ENCODE measurements around the gene ST8SIA4.

ST8SIA4 gene, protein sequence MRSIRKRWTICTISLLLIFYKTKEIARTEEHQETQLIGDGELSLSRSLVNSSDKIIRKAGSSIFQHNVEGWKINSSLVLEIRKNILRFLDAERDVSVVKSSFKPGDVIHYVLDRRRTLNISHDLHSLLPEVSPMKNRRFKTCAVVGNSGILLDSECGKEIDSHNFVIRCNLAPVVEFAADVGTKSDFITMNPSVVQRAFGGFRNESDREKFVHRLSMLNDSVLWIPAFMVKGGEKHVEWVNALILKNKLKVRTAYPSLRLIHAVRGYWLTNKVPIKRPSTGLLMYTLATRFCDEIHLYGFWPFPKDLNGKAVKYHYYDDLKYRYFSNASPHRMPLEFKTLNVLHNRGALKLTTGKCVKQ

GRCh38 chr5:100903039-100903887 lies at the start of gene ST8SIA4:
Gene ST8SIA4 (minus strand): TSS chr5:100903282. CDS start chr5:100902955, 327 bp downstream.
- DNase-seq (ENCODE audit: low read depth): peak; percentile 84

DNA sequence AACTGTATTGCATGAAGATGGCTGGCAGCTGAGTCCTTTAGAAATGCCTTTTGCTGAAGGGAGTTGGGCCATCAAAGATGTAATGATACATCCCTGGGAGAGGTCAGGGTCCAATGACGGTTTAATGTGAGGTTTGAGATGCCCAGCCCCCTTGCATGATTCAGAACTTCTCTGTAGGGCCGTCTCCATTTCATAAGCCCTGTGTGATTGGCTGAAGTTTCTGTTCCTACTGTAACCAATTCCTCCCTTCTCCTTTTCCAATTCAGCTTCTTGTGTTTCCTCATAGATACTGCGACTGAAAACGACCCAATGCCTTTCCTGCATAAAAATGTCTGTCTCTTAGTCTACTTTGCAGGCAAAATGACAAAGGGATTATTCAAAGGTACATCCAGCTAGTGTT lies 47.9 kb upstream of the ST8SIA4 start:
- DNase-seq (ENCODE audit: low read depth): peak; percentile 20

GRCh38 chr5:100913298-100913697 lies 10.2 kb upstream of the ST8SIA4 start:
- no peak for DNase-seq (ENCODE audit: low read depth)

- no peak for DNase-seq (ENCODE audit: low read depth)
These were observed 6.0 kb upstream of the ST8SIA4 start for GRCh38 chr5:100909034-100909433.

GRCh38 chr5:100905259-100905914 lies 2.3 kb upstream of the ST8SIA4 start:
- peak; percentile 5 for DNase-seq (ENCODE audit: low read depth)

DNA sequence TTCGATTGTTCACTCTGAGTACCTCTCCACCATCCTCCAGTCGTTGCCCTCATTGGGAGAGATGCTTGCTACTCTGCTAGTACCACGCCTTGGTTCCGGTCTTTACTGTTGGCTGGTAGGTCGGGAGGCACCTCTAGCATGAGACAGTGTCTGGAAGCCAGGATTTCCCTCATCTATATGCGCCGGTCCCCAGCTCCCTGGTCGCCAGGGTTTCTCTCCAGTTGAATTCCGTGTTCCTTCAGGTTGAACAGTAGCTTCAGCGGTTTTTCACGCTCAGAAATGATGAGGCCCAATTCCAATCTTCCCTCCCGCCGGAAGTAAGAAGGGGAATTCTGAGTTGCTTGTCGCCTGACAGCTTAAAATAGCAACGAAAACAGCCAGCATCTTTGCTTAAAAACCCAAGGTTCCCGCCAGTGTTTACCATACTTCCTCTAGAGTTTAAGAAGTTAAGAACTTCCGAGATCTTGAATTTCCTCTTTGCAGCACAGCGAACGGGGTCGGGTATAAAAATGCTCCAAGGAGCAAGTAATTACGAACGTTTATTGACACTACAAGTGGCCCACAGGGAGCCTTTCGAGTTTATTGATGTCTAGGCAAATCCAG lies 1.3 kb upstream of the ST8SIA4 start:
- DNase-seq (ENCODE audit: low read depth): peak; percentile 28

GRCh38 chr5:100902440-100903038 lies 543 bp downstream of the ST8SIA4 start:
- peak; percentile 34 for DNase-seq (ENCODE audit: low read depth)

DNA sequence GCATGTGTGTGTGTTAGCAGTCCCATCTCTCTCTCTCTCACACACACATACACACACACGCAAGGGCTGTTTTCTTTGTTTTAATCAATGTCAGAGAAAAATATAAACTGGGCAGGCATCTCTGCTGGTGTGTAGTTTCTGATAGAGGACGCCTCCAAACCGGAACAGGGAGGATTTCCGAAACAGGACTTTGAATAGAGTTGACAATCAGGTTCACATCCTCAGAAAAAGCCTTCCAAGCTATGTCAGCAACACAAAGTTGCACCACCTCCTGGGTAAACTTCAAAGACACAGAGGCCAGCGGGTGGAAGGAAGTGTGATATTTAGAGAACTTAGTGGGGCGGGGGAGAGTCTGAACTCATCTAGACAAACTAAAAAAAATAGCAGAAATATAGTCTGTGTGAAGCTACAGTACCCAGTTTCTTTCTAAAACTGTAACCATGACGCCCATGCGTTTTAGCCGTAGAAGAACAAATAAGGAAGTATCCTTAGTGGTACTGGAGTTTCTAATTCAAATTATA lies 1.2 kb downstream of the ST8SIA4 start:
- peak; percentile 45 for DNase-seq (ENCODE audit: low read depth)

DNA sequence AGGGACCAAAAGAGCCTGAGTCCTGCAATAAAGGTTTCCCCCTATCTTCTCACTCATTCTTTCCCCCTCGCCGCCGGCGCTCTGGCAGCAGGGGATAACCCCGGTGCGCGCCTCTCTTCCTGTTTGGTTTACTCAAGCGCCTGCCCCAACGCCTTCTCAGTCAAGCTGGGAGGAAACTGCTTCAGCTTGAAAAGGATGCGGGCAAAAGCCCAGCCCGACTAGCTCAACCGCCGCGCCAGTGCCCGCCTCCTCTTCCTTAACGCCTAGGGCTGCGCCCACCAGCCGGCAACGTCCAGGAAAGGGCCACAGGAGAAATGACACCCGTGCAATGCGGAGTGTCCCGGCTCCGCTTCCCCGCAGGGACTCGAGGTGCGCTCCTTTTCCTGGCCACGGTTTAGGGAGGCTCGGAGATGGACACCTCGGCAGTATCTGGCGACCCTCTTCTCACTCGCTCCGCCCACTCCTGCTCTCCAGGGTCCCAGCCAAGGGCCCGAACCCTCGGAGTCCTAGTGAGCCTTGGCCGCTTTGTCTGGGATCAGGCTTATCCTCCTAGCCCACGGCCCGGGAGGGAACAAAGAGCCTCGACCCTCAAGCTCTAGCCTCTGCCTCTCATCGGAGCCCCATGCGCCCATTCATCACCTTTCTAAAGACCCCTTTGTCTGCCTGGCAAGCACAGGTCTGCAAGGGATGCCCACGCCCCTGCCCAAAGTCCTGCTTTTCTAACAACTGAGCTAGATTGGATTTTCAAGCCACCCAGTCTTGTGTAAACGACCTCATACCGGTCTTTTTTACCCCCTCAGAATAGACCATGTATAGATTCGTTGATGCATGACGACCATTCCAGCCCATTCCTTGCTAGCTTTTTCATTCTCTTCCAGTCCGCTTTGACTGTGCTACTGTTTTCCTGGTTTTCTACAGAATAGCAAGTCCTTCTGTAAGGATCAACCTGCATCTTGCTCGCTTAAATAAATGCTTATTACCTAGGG lies 2.0 kb downstream of the ST8SIA4 start:
- peak; percentile 85 for DNase-seq (ENCODE audit: low read depth)

GRCh38 chr5:100900142-100900795 lies 2.8 kb downstream of the ST8SIA4 start:
- DNase-seq (ENCODE audit: low read depth): peak; percentile 63

GRCh38 chr5:100899675-100900074 lies 3.4 kb downstream of the ST8SIA4 start:
- no peak for DNase-seq (ENCODE audit: low read depth)

- no peak for DNase-seq (ENCODE audit: low read depth)
These were observed 4.4 kb downstream of the ST8SIA4 start for GRCh38 chr5:100898504-100899346.

GRCh38 chr5:100896054-100896453 lies 7.0 kb downstream of the ST8SIA4 start:
- no peak for DNase-seq (ENCODE audit: low read depth)

DNA sequence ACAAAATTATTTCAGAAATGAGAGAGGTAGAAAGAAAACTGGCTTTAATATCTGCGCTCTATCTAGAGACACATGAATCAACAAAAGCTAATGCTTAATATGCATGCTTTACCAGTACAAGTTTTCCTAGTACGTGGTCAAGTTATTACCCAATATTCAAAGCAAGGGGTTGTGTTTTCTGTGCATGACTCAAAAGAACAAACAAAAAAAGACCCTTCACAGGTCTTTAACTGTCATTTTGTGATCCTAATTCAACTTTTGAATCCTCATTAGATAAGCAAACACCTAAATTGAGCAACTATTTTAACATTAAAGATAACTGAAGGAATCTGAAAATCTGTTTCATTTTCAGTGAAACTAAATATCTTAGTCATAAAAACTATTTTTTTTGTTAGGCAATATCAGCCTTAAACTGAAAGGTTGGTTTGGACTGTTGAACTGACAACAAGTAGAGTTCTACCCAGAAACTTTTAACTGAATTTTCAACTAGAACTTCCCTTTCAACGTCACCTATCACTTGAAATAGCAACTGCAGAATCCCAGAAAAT lies 12.5 kb downstream of the ST8SIA4 start:
- DNase-seq (ENCODE audit: low read depth): peak; percentile 69

DNA sequence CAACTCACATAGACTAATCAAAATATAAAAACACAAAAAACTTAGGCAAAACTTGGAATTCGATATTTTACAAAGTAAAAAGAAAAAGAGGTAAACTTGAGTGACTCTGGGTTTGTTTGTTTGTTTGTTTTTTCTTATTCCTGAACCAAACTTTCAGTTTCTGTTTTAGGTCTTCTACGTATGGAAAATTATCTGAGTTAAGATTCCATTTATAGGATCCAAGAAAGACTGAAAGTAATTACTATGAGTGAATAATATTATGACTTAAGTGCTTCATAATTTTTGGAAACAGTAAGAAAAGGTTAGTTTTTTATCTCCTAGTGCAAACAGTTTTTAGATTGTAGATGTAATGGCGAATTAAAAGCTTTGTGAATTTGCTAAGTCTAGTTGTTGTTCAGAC lies 13.2 kb downstream of the ST8SIA4 start:
- DNase-seq (ENCODE audit: low read depth): peak; percentile 39

DNA sequence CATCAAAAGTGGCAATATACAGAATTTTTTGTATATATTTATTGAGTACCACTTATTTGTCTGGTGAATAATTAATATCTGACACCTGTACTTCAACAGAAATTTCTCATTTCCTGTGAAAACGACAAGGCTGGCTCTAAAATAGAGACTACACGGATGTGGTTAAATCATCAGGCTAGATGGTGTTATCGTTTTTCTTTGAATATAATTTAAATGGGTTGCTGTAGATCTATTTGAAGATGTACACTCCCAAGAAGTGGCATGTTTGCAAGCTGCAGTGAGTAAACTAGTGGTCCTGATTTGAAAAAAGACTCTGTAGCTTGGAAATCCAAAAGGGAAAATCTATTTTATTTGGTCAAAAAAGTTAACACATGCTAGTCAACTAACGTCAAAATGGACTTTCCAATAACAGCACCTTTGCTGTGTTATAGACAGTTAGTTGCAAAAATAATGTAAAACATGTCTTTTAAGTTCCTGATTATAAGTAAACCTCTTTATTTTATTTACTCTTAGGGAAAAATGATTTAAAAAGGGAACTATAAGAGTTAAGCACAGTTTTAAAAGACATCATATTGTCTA lies 13.8 kb downstream of the ST8SIA4 start:
- peak; percentile 27 for DNase-seq (ENCODE audit: low read depth)

GRCh38 chr5:100877274-100877673 lies 25.8 kb downstream of the ST8SIA4 start:
- DNase-seq (ENCODE audit: low read depth): peak; percentile 29
